ENCODE measurements around the gene TBC1D8B. TPM values are rescaled to one million over a fixed set of nuclear protein-coding genes. Genes with fewer than 3 reads are reported as not detected.
A peak's percentile ranks its signal among the peaks of the same experiment; 100 is the strongest.
"Not testable (repeated sequence)": the region's sequence is repeated elsewhere in the genome, so short reads cannot be mapped to it uniquely, and the experiment has no call there.

TBC1D8B gene
- total and polyA plus RNA-seq, 2 experiments from 2014 or later, result 6.4 to 14.6 TPM

GRCh38 chrX:106802063-106802387 is 448 bp upstream of the TBC1D8B start:
- TF ChIP-seq EZH2phosphoT487 (IDR thresholded peaks at IDR 0.05; ENCODE audit: low read depth, severe bottlenecking, unreplicated experiment) (no peak), CTCF (IDR thresholded peaks at IDR 0.05; ENCODE audit: poor library complexity) (no peak), EZH2 (IDR thresholded peaks at IDR 0.05; ENCODE audit: borderline replicate concordance) (no peak)
- peak overlapping the region; percentile 42 for H3K27ac ChIP-seq
- 58% methylated on average over 11 of the region's 11 CpGs for WGBS (ENCODE audit: low lambda C conversion rate, missing lambda C conversion rate)

GRCh38 chrX:106811131-106811910 is 8.8 kb downstream of the TBC1D8B start:
- Histone ChIP-seq H3K4me1 (ENCODE audit: insufficient read depth) (no peaks in the 10 kb centered on the region), H3K27me3 (no peaks in the 10 kb centered on the region), H3K36me3 (replicated peaks; ENCODE audit: insufficient read depth, low read depth) (no peaks in the 10 kb centered on the region), H3K27ac (no peak overlapping the region), H3K9me2 (replicated peaks; ENCODE audit: insufficient read depth) (no peaks in the 10 kb centered on the region), H2AFZ (no peak overlapping the region), H4K20me1 (ENCODE audit: insufficient read depth, poor library complexity, severe bottlenecking) (no peaks in the 10 kb centered on the region), H3K79me2 (peaks cover 11% of the 10 kb centered on the region), H3K9me3 (ENCODE audit: low read depth) (no peaks in the 10 kb centered on the region), H3K4me3 (no peak overlapping the region), H3K4me2 (no peak overlapping the region)
- TF ChIP-seq EZH2phosphoT487 (IDR thresholded peaks at IDR 0.05; ENCODE audit: low read depth, severe bottlenecking, unreplicated experiment) (no peak), EZH2 (IDR thresholded peaks at IDR 0.05; ENCODE audit: borderline replicate concordance) (no peak), CTCF (IDR thresholded peaks at IDR 0.05; ENCODE audit: poor library complexity) (no peak)
- WGBS (ENCODE audit: low lambda C conversion rate, missing lambda C conversion rate), result 65% methylated on average over 7 of the region's 7 CpGs
- DNase-seq (ENCODE audit: low spot score), result no peak

More at GRCh38 chrX:106802063-106802387, 448 bp upstream of the TBC1D8B start:
- Histone ChIP-seq H3K4me3 (peak overlapping the region; percentile 18), H3K9me3 (ENCODE audit: low read depth) (no peaks in the 10 kb centered on the region), H3K36me3 (replicated peaks; ENCODE audit: insufficient read depth, low read depth) (no peaks in the 10 kb centered on the region), H3K79me2 (peaks cover 30% of the 10 kb centered on the region), H4K20me1 (ENCODE audit: insufficient read depth, poor library complexity, severe bottlenecking) (no peaks in the 10 kb centered on the region), H3K4me1 (ENCODE audit: insufficient read depth) (no peaks in the 10 kb centered on the region), H3K27me3 (no peaks in the 10 kb centered on the region), H3K9me2 (replicated peaks; ENCODE audit: insufficient read depth) (no peaks in the 10 kb centered on the region), H2AFZ (peak overlapping the region; percentile 46), H3K4me2 (peak overlapping the region; percentile 69)
- DNase-seq (ENCODE audit: low spot score), result peak; percentile 10

- H3K27ac ChIP-seq; H2AFZ ChIP-seq; H3K9me3 ChIP-seq (ENCODE audit: low read depth); H3K4me1 ChIP-seq (ENCODE audit: insufficient read depth); H3K27me3 ChIP-seq; H3K36me3 ChIP-seq (replicated peaks; ENCODE audit: insufficient read depth, low read depth); DNase-seq (ENCODE audit: low spot score); H3K79me2 ChIP-seq; H3K4me2 ChIP-seq; H4K20me1 ChIP-seq (ENCODE audit: insufficient read depth, poor library complexity, severe bottlenecking); H3K9me2 ChIP-seq (replicated peaks; ENCODE audit: insufficient read depth); H3K4me3 ChIP-seq: not testable (repeated sequence)
- WGBS (ENCODE audit: low lambda C conversion rate, missing lambda C conversion rate), result 73% methylated on average over 5 of the region's 5 CpGs
Observed at GRCh38 chrX:106812930-106813329, 10.5 kb downstream of the TBC1D8B start.

- H3K36me3 ChIP-seq (replicated peaks; ENCODE audit: insufficient read depth, low read depth); H3K27ac ChIP-seq; H3K79me2 ChIP-seq; H3K27me3 ChIP-seq; H3K4me3 ChIP-seq; H3K4me1 ChIP-seq (ENCODE audit: insufficient read depth); H3K9me2 ChIP-seq (replicated peaks; ENCODE audit: insufficient read depth); DNase-seq (ENCODE audit: low spot score); H3K4me2 ChIP-seq; H4K20me1 ChIP-seq (ENCODE audit: insufficient read depth, poor library complexity, severe bottlenecking); H2AFZ ChIP-seq; H3K9me3 ChIP-seq (ENCODE audit: low read depth): not testable (repeated sequence)
- 89% methylated on average over 3 of the region's 3 CpGs for WGBS (ENCODE audit: low lambda C conversion rate, missing lambda C conversion rate)
Observed at GRCh38 chrX:106814093-106814492, 11.6 kb downstream of the TBC1D8B start.
